ENCODE measurements around the gene ALKBH8.
A peak's percentile ranks its signal among the peaks of the same experiment; 100 is the strongest.
"Not testable (repeated sequence)": the region's sequence is repeated elsewhere in the genome, so short reads cannot be mapped to it uniquely, and the experiment has no call there.

ALKBH8 gene

DNA sequence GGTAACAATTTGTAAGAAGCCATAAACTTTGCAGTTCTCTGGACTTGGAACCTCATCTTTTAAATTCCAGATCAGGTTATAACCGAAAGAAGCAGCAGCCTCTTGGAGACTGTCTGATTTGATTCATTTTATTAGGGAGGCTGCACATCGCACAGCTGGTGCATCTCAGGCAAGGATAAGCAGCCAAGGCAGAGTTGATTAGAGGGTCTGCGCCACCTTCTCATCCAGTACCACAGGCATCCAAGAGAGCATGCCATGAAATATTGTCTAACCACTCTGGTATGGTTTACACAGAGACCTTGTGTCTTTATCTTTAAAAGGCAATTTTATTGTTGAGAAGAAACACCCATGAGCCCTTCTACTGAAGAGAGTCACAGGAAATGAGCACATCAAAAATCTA lies 91.7 kb downstream of the ALKBH8 start:
- no peak overlapping the region for H3K4me2 ChIP-seq (ENCODE audit: low read length)
- no peak overlapping the region for H3K9ac ChIP-seq (ENCODE audit: low read length)
- no peaks in the 10 kb centered on the region for H3K79me2 ChIP-seq (ENCODE audit: control insufficient read depth, insufficient read depth, low read length)
- H4K8ac ChIP-seq (ENCODE audit: low read depth, low read length), result no peak overlapping the region
- H3K79me1 ChIP-seq (ENCODE audit: low read length), result no peaks in the 10 kb centered on the region
- no peak overlapping the region for H2AK5ac ChIP-seq (ENCODE audit: low read length)
- no peak for DNase-seq
- no peak overlapping the region for H3K4ac ChIP-seq (ENCODE audit: low read depth, low read length)
- no CpG with 5 or more reads among the region's 3 CpGs for WGBS (ENCODE audit: extremely low coverage, insufficient coverage, low lambda C conversion rate)
- H3K27ac ChIP-seq (ENCODE audit: low read depth, low read length), result no peak overlapping the region
- H3K18ac ChIP-seq (ENCODE audit: low read length), result no peak overlapping the region
- H3K23ac ChIP-seq (ENCODE audit: low read length), result no peak overlapping the region
- no peak overlapping the region for H4K5ac ChIP-seq (ENCODE audit: low read length)
- no peak overlapping the region for H3K56ac ChIP-seq (ENCODE audit: low read length)
- H3K4me3 ChIP-seq (ENCODE audit: low read length), result no peak overlapping the region
- H2BK15ac ChIP-seq (replicated peaks; ENCODE audit: low read depth), result no peak overlapping the region
- H2BK5ac ChIP-seq (ENCODE audit: low read length), result no peak overlapping the region
- H3K36me3 ChIP-seq (ENCODE audit: control insufficient read depth, insufficient read depth, low read length), result no peaks in the 10 kb centered on the region
- no peak overlapping the region for H2BK120ac ChIP-seq (ENCODE audit: low read depth, low read length)
- no peaks in the 10 kb centered on the region for H3K27me3 ChIP-seq (ENCODE audit: insufficient read depth, low read length, poor library complexity)
- H3K4me1 ChIP-seq (ENCODE audit: control insufficient read depth, low read depth, low read length), result no peaks in the 10 kb centered on the region

DNA sequence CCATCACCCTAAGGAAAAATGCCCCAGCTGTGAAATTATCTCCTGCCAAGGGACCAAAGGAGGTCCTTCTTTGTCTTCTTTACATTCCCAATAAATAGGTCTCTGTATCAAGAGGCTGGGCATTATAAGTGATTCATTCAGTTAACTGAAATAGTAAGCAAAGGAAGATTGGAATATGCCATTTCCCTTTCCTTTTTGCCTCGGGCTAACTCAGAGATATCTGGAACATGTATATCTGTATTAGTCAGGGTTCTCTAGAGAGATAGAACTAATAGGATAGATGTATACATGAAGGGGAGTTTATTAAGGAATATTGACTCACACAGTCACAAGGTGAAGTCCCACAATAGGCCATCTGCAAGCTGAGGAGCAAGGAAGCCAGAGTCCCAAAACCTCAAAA lies 92.6 kb downstream of the ALKBH8 start:
- Histone ChIP-seq H2BK15ac (replicated peaks; ENCODE audit: low read depth) (no peak overlapping the region), H2AK5ac (ENCODE audit: low read length) (no peak overlapping the region), H3K4me2 (ENCODE audit: low read length) (no peak overlapping the region), H3K9ac (ENCODE audit: low read length) (no peak overlapping the region), H3K4ac (ENCODE audit: low read depth, low read length) (no peak overlapping the region), H3K27me3 (ENCODE audit: insufficient read depth, low read length, poor library complexity) (no peaks in the 10 kb centered on the region), H3K56ac (ENCODE audit: low read length) (no peak overlapping the region), H2BK120ac (ENCODE audit: low read depth, low read length) (no peak overlapping the region), H4K8ac (ENCODE audit: low read depth, low read length) (no peak overlapping the region), H3K36me3 (ENCODE audit: control insufficient read depth, insufficient read depth, low read length) (no peaks in the 10 kb centered on the region), H3K79me2 (ENCODE audit: control insufficient read depth, insufficient read depth, low read length) (no peaks in the 10 kb centered on the region), H3K23ac (ENCODE audit: low read length) (no peak overlapping the region), H4K5ac (ENCODE audit: low read length) (no peak overlapping the region), H3K4me1 (ENCODE audit: control insufficient read depth, low read depth, low read length) (no peaks in the 10 kb centered on the region), H2BK5ac (ENCODE audit: low read length) (no peak overlapping the region), H3K79me1 (ENCODE audit: low read length) (no peaks in the 10 kb centered on the region), H3K27ac (ENCODE audit: low read depth, low read length) (no peak overlapping the region), H3K4me3 (ENCODE audit: low read length) (no peak overlapping the region), H3K18ac (ENCODE audit: low read length) (no peak overlapping the region)
- no peak for DNase-seq
- no CpG with 5 or more reads among the region's 1 CpG for WGBS (ENCODE audit: extremely low coverage, insufficient coverage, low lambda C conversion rate)

DNA sequence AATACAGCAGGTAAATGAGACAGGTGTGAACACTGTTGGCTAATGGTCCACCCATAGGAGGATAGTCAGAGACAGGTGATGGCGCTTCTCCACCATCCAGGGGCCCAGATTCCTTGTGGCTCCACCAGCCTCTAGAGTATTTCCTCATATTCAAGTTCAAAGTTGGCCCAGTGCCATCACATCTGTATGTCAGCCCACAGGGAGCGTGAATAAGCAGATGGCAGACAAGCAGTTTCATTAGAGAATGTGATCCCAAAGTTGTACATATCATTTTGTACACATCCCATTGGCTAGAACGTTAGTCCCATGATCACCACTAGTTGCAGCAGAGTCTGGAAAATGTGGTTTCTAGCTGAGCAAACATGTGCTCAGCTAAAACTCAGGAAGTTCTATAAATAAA lies 96.9 kb downstream of the ALKBH8 start:
- H3K9ac ChIP-seq (ENCODE audit: low read length), result no peak overlapping the region
- H4K5ac ChIP-seq (ENCODE audit: low read length), result no peak overlapping the region
- no peak overlapping the region for H3K4me2 ChIP-seq (ENCODE audit: low read length)
- H3K23ac ChIP-seq (ENCODE audit: low read length), result no peak overlapping the region
- no peak overlapping the region for H2BK120ac ChIP-seq (ENCODE audit: low read depth, low read length)
- no peak overlapping the region for H4K8ac ChIP-seq (ENCODE audit: low read depth, low read length)
- H3K79me1 ChIP-seq (ENCODE audit: low read length), result no peaks in the 10 kb centered on the region
- H3K56ac ChIP-seq (ENCODE audit: low read length), result no peak overlapping the region
- WGBS (ENCODE audit: extremely low coverage, insufficient coverage, low lambda C conversion rate), result no CpG with 5 or more reads among the region's 3 CpGs
- H3K4me3 ChIP-seq (ENCODE audit: low read length), result no peak overlapping the region
- H2AK5ac ChIP-seq (ENCODE audit: low read length), result no peak overlapping the region
- no peak for DNase-seq
- no peak overlapping the region for H3K4ac ChIP-seq (ENCODE audit: low read depth, low read length)
- H2BK15ac ChIP-seq (replicated peaks; ENCODE audit: low read depth), result no peak overlapping the region
- no peaks in the 10 kb centered on the region for H3K36me3 ChIP-seq (ENCODE audit: control insufficient read depth, insufficient read depth, low read length)
- no peak overlapping the region for H2BK5ac ChIP-seq (ENCODE audit: low read length)
- H3K4me1 ChIP-seq (ENCODE audit: control insufficient read depth, low read depth, low read length), result no peaks in the 10 kb centered on the region
- no peak overlapping the region for H3K27ac ChIP-seq (ENCODE audit: low read depth, low read length)
- no peak overlapping the region for H3K18ac ChIP-seq (ENCODE audit: low read length)
- no peaks in the 10 kb centered on the region for H3K27me3 ChIP-seq (ENCODE audit: insufficient read depth, low read length, poor library complexity)
- H3K79me2 ChIP-seq (ENCODE audit: control insufficient read depth, insufficient read depth, low read length), result no peaks in the 10 kb centered on the region

DNA sequence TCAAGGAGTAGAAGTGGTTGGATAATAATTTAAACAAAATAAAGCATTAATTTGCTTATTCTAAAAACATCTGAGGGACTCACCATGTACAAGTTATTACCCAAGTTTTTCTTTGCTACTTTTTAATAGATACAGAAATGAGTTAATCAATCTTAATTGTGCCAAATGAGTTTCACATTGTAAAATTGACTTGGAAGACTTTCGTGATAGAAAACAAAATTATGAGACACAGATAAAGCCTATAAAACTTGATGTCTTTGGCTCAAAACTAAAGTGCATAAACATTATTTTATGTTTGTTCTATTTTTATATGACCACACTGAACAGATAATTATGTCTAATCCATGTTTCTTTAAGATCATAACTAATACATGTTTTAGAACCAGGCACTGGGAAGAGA lies 97.8 kb downstream of the ALKBH8 start:
- no peak for DNase-seq
- H2BK15ac ChIP-seq (replicated peaks; ENCODE audit: low read depth), result no peak overlapping the region
- H2BK5ac ChIP-seq (ENCODE audit: low read length), result no peak overlapping the region
- no peaks in the 10 kb centered on the region for H3K36me3 ChIP-seq (ENCODE audit: control insufficient read depth, insufficient read depth, low read length)
- no peak overlapping the region for H4K8ac ChIP-seq (ENCODE audit: low read depth, low read length)
- no peak overlapping the region for H3K4me3 ChIP-seq (ENCODE audit: low read length)
- no peak overlapping the region for H4K5ac ChIP-seq (ENCODE audit: low read length)
- H3K4ac ChIP-seq (ENCODE audit: low read depth, low read length), result no peak overlapping the region
- H3K4me2 ChIP-seq (ENCODE audit: low read length), result no peak overlapping the region
- H2BK120ac ChIP-seq (ENCODE audit: low read depth, low read length), result no peak overlapping the region
- H3K18ac ChIP-seq (ENCODE audit: low read length), result no peak overlapping the region
- no peak overlapping the region for H2AK5ac ChIP-seq (ENCODE audit: low read length)
- no peak overlapping the region for H3K56ac ChIP-seq (ENCODE audit: low read length)
- no peaks in the 10 kb centered on the region for H3K27me3 ChIP-seq (ENCODE audit: insufficient read depth, low read length, poor library complexity)
- no peaks in the 10 kb centered on the region for H3K79me1 ChIP-seq (ENCODE audit: low read length)
- H3K27ac ChIP-seq (ENCODE audit: low read depth, low read length), result no peak overlapping the region
- no CpG with 5 or more reads among the region's 1 CpG for WGBS (ENCODE audit: extremely low coverage, insufficient coverage, low lambda C conversion rate)
- H3K4me1 ChIP-seq (ENCODE audit: control insufficient read depth, low read depth, low read length), result no peaks in the 10 kb centered on the region
- no peaks in the 10 kb centered on the region for H3K79me2 ChIP-seq (ENCODE audit: control insufficient read depth, insufficient read depth, low read length)
- H3K9ac ChIP-seq (ENCODE audit: low read length), result no peak overlapping the region
- H3K23ac ChIP-seq (ENCODE audit: low read length), result no peak overlapping the region

DNA sequence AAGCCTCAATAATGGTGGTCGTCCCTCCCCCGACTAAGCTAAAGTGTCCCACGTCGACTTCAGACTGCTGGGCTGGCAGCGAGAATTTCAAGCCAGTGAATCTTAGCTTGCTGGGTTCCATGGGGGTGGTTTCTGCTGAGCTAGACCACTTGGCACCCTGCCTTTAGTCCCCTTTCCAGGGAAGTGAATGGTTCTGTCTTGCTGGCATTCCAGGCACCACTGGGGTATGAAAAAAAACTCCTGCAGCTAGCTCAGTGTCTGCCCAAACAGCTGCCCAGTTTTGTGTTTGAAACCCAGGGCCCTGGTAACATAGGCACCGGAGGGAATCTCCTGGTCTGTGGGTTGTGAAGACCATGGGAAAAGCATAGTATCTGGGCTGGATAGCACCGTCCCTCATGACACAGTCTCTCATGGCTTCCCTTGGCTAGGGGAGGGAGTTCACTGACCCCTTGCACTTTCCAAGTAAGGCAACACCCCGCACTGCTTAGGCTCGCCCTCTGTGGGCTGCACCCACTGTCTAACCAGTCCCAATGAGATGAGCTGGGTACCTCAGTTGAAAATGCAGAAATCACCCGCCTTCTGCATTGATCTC lies 99.2 kb downstream of the ALKBH8 start:
- H3K56ac ChIP-seq (ENCODE audit: low read length); H3K18ac ChIP-seq (ENCODE audit: low read length); H3K4ac ChIP-seq (ENCODE audit: low read depth, low read length); H2BK5ac ChIP-seq (ENCODE audit: low read length); H3K4me3 ChIP-seq (ENCODE audit: low read length); H3K79me1 ChIP-seq (ENCODE audit: low read length); H3K4me1 ChIP-seq (ENCODE audit: control insufficient read depth, low read depth, low read length); H2BK120ac ChIP-seq (ENCODE audit: low read depth, low read length); H2AK5ac ChIP-seq (ENCODE audit: low read length); H3K4me2 ChIP-seq (ENCODE audit: low read length); H3K79me2 ChIP-seq (ENCODE audit: control insufficient read depth, insufficient read depth, low read length); H3K23ac ChIP-seq (ENCODE audit: low read length); H3K27ac ChIP-seq (ENCODE audit: low read depth, low read length); H2BK15ac ChIP-seq (replicated peaks; ENCODE audit: low read depth); H3K9ac ChIP-seq (ENCODE audit: low read length); H3K36me3 ChIP-seq (ENCODE audit: control insufficient read depth, insufficient read depth, low read length); H3K27me3 ChIP-seq (ENCODE audit: insufficient read depth, low read length, poor library complexity); H4K8ac ChIP-seq (ENCODE audit: low read depth, low read length); H4K5ac ChIP-seq (ENCODE audit: low read length); DNase-seq: not testable (repeated sequence)
- WGBS (ENCODE audit: extremely low coverage, insufficient coverage, low lambda C conversion rate), result no CpG with 5 or more reads among the region's 10 CpGs

DNA sequence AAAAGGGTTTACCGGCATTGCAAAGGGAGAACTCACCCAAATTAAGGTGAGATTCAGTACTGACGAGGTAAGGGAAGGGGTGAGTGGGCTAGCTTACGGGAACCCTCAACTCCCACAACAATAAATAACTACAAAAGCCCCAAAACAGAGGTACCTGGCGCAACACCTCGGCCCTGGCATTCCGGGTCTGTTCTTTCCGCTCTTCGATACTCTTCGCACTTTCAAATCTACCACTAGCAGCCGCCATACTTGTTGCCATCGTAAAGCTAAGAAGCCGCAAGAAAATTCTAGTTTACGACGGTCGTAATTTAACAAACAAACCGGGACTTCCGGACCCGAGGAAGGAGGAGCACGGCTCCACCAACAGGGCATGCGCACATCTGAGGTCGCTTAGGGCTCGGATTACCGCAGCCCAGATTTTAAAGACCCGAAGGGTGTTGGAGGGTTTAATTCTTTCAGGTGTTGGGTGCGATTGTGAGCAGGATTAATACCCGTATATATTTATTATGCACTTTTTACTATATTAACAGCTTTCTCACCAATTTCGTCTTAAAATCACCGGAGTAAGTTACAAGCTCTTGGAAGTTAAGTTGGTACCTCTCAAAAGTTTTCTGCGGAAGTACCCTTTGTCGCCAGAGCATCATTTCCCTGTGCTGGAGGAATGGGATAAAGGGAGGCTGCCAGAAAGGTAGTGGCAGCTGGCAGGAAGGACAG lies 107.8 kb downstream of the ALKBH8 start, which contains the start of gene CWF19L2:
TSS of gene CWF19L2 (minus strand) at position 268 of the 714 bp plus-strand sequence. CDS start at position 259, 9 bp downstream.
- Histone ChIP-seq H3K18ac (ENCODE audit: low read length) (peak within 1 kb of the TSS; percentile 88), H3K4me3 (ENCODE audit: low read length) (peak within 1 kb of the TSS; percentile 97), H2BK5ac (ENCODE audit: low read length) (no peak within 1 kb of the TSS), H3K79me2 (ENCODE audit: control insufficient read depth, insufficient read depth, low read length) (peaks cover 14% of the 10 kb centered on the region), H3K56ac (ENCODE audit: low read length) (peak within 1 kb of the TSS; percentile 98), H3K9ac (ENCODE audit: low read length) (peak within 1 kb of the TSS; percentile 91), H3K4ac (ENCODE audit: low read depth, low read length) (no peak within 1 kb of the TSS), H3K79me1 (ENCODE audit: low read length) (peaks cover 2% of the 10 kb centered on the region), H3K27me3 (ENCODE audit: insufficient read depth, low read length, poor library complexity) (no peaks in the 10 kb centered on the region), H4K5ac (ENCODE audit: low read length) (no peak within 1 kb of the TSS), H4K8ac (ENCODE audit: low read depth, low read length) (peak within 1 kb of the TSS; percentile 70), H3K27ac (ENCODE audit: low read depth, low read length) (no peak within 1 kb of the TSS), H3K4me1 (ENCODE audit: control insufficient read depth, low read depth, low read length) (no peaks in the 10 kb centered on the region), H3K23ac (ENCODE audit: low read length) (no peak within 1 kb of the TSS), H2BK120ac (ENCODE audit: low read depth, low read length) (no peak within 1 kb of the TSS), H3K4me2 (ENCODE audit: low read length) (peak within 1 kb of the TSS; percentile 4), H3K36me3 (ENCODE audit: control insufficient read depth, insufficient read depth, low read length) (peaks cover 4% of the 10 kb centered on the region), H2BK15ac (replicated peaks; ENCODE audit: low read depth) (no peak within 1 kb of the TSS), H2AK5ac (ENCODE audit: low read length) (no peak within 1 kb of the TSS)
- WGBS (ENCODE audit: extremely low coverage, insufficient coverage, low lambda C conversion rate), result no CpG with 5 or more reads among the region's 30 CpGs
- peak; percentile 98 for DNase-seq
